Heart left ventricle (tissue), 13 donors: ENCODE data around the gene CFAP206.

Experiments
- POLR2A ChIP-seq, 2 donors: fragments of 450-650 bp; IDR thresholded peaks; one replicate each; pipeline ENCODE4 v1.6.1; 2017; ENCODE audit warnings: antibody characterized with exemption in 2 of 2, mild to moderate bottlenecking in 2 of 2, moderate library complexity in 2 of 2
- TF ChIP-seq, protein P1 (sequence below), 12 donors: fragments of 200-600 bp; sonication (generic) in 4 of 12; IDR thresholded peaks; one replicate each; pipeline versions ENCODE4 v1.5.0 to v1.8.0; 2018 to 2022; ENCODE audit warnings: antibody characterized with exemption in 12 of 12, mild to moderate bottlenecking in 5 of 12
- donor health status: ischemic (EF 13 %, LVEDD 7.1; RV severe dilation, severe dysfunction).
- donor health status: DM: no; HTN: yes; CAD: no.
- donor health status: DM: no; HTN: no; CAD: no.
- donor health status: ischemic (EF 25% LVEDD 6.9; RV normal size, moderate dysfunction).
- donor health status: ischemic (EF 25% LVEDD 5.7; RV mildly dilated, moderate dysfunction).
- donor health status: ischemic (EF 35%, LVEDD 5.7; RV mildly dilated, moderate dysfunction).
- donor health status: nonischemic (EF 11% LVEDD 7.7; RV severe dilation, severe dysfunction).
- donor health status: DM: yes; HTN: yes; CAD: no.
- donor health status: PGD.
- donor health status: ischemic (EF 29% LVEDD 5.4; RV normal size, mild dysfunction).
- donor health status: nonischemic (EF 23%, LVEDD 6.1; RV moderate dilation, normal function).

DNA sequence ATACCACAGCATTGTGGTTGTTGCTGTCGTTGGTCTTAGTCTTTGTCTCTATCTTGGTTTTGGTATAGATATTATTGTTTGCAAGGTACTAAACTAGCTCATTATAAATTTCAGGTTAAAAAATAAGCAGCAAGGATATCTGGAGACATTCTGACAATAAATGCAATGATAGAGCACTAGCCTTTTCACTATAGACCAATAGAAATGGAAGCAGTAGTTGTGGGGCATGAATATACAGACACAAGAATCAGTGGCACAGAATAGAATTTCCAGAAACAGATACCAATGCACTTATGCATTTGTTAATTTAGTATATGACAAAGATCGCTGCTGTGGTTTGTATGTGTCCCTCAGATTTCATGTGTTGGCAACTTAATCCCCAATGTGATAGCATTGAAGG, 31.1 kb upstream of the CFAP206 start:
- TF ChIP-seq, protein P1, sequence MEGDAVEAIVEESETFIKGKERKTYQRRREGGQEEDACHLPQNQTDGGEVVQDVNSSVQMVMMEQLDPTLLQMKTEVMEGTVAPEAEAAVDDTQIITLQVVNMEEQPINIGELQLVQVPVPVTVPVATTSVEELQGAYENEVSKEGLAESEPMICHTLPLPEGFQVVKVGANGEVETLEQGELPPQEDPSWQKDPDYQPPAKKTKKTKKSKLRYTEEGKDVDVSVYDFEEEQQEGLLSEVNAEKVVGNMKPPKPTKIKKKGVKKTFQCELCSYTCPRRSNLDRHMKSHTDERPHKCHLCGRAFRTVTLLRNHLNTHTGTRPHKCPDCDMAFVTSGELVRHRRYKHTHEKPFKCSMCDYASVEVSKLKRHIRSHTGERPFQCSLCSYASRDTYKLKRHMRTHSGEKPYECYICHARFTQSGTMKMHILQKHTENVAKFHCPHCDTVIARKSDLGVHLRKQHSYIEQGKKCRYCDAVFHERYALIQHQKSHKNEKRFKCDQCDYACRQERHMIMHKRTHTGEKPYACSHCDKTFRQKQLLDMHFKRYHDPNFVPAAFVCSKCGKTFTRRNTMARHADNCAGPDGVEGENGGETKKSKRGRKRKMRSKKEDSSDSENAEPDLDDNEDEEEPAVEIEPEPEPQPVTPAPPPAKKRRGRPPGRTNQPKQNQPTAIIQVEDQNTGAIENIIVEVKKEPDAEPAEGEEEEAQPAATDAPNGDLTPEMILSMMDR (IDR thresholded peaks at IDR 0.05), result no peak
- TF ChIP-seq POLR2A (IDR thresholded peaks at IDR 0.05), result no peak
